K562 (cell line): ENCODE data around the gene GNGT2. TPM values are rescaled to one million over a fixed set of nuclear protein-coding genes. Genes with fewer than 3 reads are reported as not detected.
A peak's percentile ranks its signal among the peaks of the same experiment; 100 is the strongest.

Source experiments
- ATAC-seq: fragments of 200-7000 bp; cut with Tn5 transposase; 3 replicates; pipeline ENCODE4 v1.9.1; 2020; ENCODE audit warnings: moderate library complexity
- BruUV-seq: library from RNA; stranded (reverse); fragments of 400-500 nt; replicated peaks from 2 replicates; lab custom pipeline; 2021; lab: Mats Ljungman, UMichigan
- CTCF ChIA-PET: fragments of 300-600 bp; formaldehyde crosslinking; extraction: SDS; loops from one replicate; lab custom pipeline; 2021; ENCODE audit warnings: low intra/inter-chr PET ratio; lab: Yijun Ruan, JAX
- POLR2A ChIA-PET: fragments of 300-600, 350-650 bp; sonication (Branson Sonifier 250); formaldehyde crosslinking; extraction: SDS; loops from one replicate; lab custom pipeline; 2021; ENCODE audit warnings: antibody characterized with exemption, inconsistent platforms; lab: Yijun Ruan, JAX
- DNase-seq, 4 experiments: peaks; one replicate each; pipeline versions ENCODE4 v3.0.0 to v3.0.0-alpha.2; 2011 to 2018; ENCODE audit warnings: low spot score in 3 of 4, mixed read lengths in 3 of 4; ENCODE audit errors: extremely low read depth in 1 of 4
- FAIRE-seq: peaks from 2 replicates; lab custom pipeline; 2011; peaks lifted over from hg19 to GRCh38; lab: Jason Lieb, UNC
- H2AFZ ChIP-seq: 2 replicates; pipeline ENCODE4 v1.6.0; 2011; ENCODE audit warnings: low read depth, low read length, control low read depth, inconsistent platforms
- H3K27ac ChIP-seq: fragments of 200-600 bp; 3 replicates; pipeline ENCODE4 v1.8.0; 2011; ENCODE audit warnings: low read depth, mild to moderate bottlenecking, control low read depth, inconsistent platforms, low read length, moderate library complexity, mixed read lengths; ENCODE audit errors: extremely low read depth
- H3K27me3 ChIP-seq, 2 experiments: fragments of 300-600 bp in 1 of 2; 2 replicates in 1 of 2; 3 replicates in 1 of 2; pipeline versions ENCODE4 v1.6.0 to v1.8.0; 2011; ENCODE audit warnings: inconsistent platforms in 2 of 2, low read length in 2 of 2, mild to moderate bottlenecking in 1 of 2, mixed read lengths in 1 of 2, moderate library complexity in 1 of 2; ENCODE audit not compliant: control insufficient read depth in 2 of 2, insufficient read depth in 2 of 2
- H3K36me3 ChIP-seq: fragments of 300-600 bp; 3 replicates; pipeline ENCODE4 v1.8.0; 2011; ENCODE audit warnings: mild to moderate bottlenecking, low read length, inconsistent platforms; ENCODE audit not compliant: control insufficient read depth, insufficient read depth
- H3K4me1 ChIP-seq, 2 experiments: fragments of 200-600 bp in 1 of 2; replicated peaks in 1 of 2; 2 replicates in 1 of 2; 3 replicates in 1 of 2; pipeline versions ENCODE4 v1.5.1 to v1.8.0; 2011; ENCODE audit warnings: inconsistent platforms in 2 of 2, low read length in 2 of 2, mild to moderate bottlenecking in 1 of 2, mixed read lengths in 1 of 2, moderate library complexity in 1 of 2; ENCODE audit not compliant: control insufficient read depth in 2 of 2, insufficient read depth in 2 of 2
- H3K4me2 ChIP-seq: 2 replicates; pipeline ENCODE4 v1.6.1; 2011; ENCODE audit warnings: low read length, control low read depth, inconsistent platforms, mixed read lengths; ENCODE audit not compliant: insufficient read depth
- H3K4me3 ChIP-seq: fragments of 200-600 bp; sonication (generic), shearing (Covaris generic); 2 replicates; pipeline ENCODE4 v1.5.1; 2016; ENCODE audit warnings: control low read depth, inconsistent platforms
- H3K79me2 ChIP-seq: fragments of 200-600 bp; 3 replicates; pipeline ENCODE4 v1.8.0; 2011; ENCODE audit warnings: low read length, inconsistent platforms; ENCODE audit not compliant: control insufficient read depth, insufficient read depth
- H3K9ac ChIP-seq, 2 experiments: 2 replicates each; pipeline versions ENCODE4 v1.6.0 to v1.6.1; 2011; ENCODE audit warnings: low read depth in 2 of 2, low read length in 2 of 2, control low read depth in 1 of 2, inconsistent platforms in 1 of 2, mild to moderate bottlenecking in 1 of 2, mixed read lengths in 1 of 2; ENCODE audit not compliant: insufficient read depth in 1 of 2
- H3K9me1 ChIP-seq: one replicate; pipeline ENCODE4 v1.6.0; 2011; ENCODE audit warnings: inconsistent platforms, mild to moderate bottlenecking, low read length, moderate library complexity; ENCODE audit not compliant: control insufficient read depth, insufficient read depth
- H3K9me3 ChIP-seq: replicated peaks from 2 replicates; pipeline ENCODE4 v1.5.1; 2011; ENCODE audit warnings: low read depth, low read length, inconsistent platforms; ENCODE audit not compliant: control insufficient read depth, insufficient read depth
- H4K20me1 ChIP-seq: replicated peaks from 2 replicates; pipeline ENCODE4 v1.6.1; 2011; ENCODE audit warnings: low read length, inconsistent platforms, mixed read lengths; ENCODE audit not compliant: control insufficient read depth, insufficient read depth
- CXXC5 ChIP-seq: fragments of 250-450 bp; sonication (Bioruptor Pico); IDR thresholded peaks from 2 replicates; pipeline ENCODE4 v1.8.0; 2022; ENCODE audit warnings: inconsistent platforms, mild to moderate bottlenecking, moderate library complexity
- DMBX1 ChIP-seq: fragments of 250-450 bp; sonication (Bioruptor Pico); IDR thresholded peaks from 2 replicates; pipeline ENCODE4 v1.8.0; 2022; ENCODE audit warnings: inconsistent platforms, mild to moderate bottlenecking, moderate library complexity, borderline replicate concordance
- E4F1 ChIP-seq: fragments of 250-450 bp; sonication (Bioruptor Pico); IDR thresholded peaks from 2 replicates; pipeline ENCODE4 v1.5.0; 2021; ENCODE audit warnings: mild to moderate bottlenecking, borderline replicate concordance
- NFIX ChIP-seq: fragments of 250-450 bp; sonication (Bioruptor Pico); IDR thresholded peaks from 2 replicates; pipeline ENCODE4 v1.4.0; 2020; ENCODE audit warnings: low read depth, mild to moderate bottlenecking, moderate library complexity
- PKNOX1 ChIP-seq: fragments of 450-650 bp; IDR thresholded peaks from 2 replicates; pipeline ENCODE4 v1.6.1; 2016
- TCF3 ChIP-seq: sonication (generic); formaldehyde crosslinking; IDR thresholded peaks from 2 replicates; pipeline ENCODE4 v1.4.0; 2020; ENCODE audit warnings: mild to moderate bottlenecking, missing genetic modification reagents
- ZBTB40 ChIP-seq, 2 experiments: fragments of 450-650 bp in 1 of 2; sonication (generic) in 1 of 2; formaldehyde crosslinking in 1 of 2; IDR thresholded peaks; 2 replicates each; pipeline versions ENCODE4 v1.7.1 to v1.9.0; 2016 to 2022; ENCODE audit warnings: inconsistent platforms in 1 of 2, mild to moderate bottlenecking in 1 of 2, missing genetic modification reagents in 1 of 2
- ZBTB7A ChIP-seq: IDR thresholded peaks from 2 replicates; pipeline ENCODE4 v1.6.1; 2011; ENCODE audit warnings: low read depth, mild to moderate bottlenecking, low read length, moderate library complexity, borderline replicate concordance; ENCODE audit not compliant: control insufficient read depth
- WGBS: fragments of 100-300 bp; shearing (Covaris generic); methylation state at CpG from one replicate; pipeline ENCODE4 v1.1.6; 2016; ENCODE audit warnings: low coverage, mixed read lengths; ENCODE audit not compliant: insufficient coverage; ENCODE audit errors: missing lambda C conversion rate; 5-methylcytosine and 5-hydroxymethylcytosine counted together
- in situ Hi-C: fragments of 300-500 bp; cut with MboI; formaldehyde crosslinking; loops from 4 replicates; pipeline ENCODE4 v1.15.0; 2018; ENCODE audit warnings: inconsistent platforms, mixed read lengths
- intact Hi-C: fragments of 100-400 bp; cut with micrococcal nuclease; formaldehyde crosslinking; loops from 2 replicates; pipeline ENCODE4 v1.14.2; 2022
- polyA plus RNA-seq, 8 experiments: library from polyadenylated mRNA; depleted of rRNA in 4 of 8; stranded (reverse) in 5 of 8; unstranded in 3 of 8; fragments of >200 nt; fragmentation: Nextera tagmentation in 2 of 8; fragmentation: Illumina TruSeq in 1 of 8; extraction: Ambion mirVana in 2 of 8; extraction: Trizol in 1 of 8; gene quantifications; 2 replicates each; pipeline versions ENCODE4 v1.2.1 to v1.2.3, GENCODE V29; 2011 to 2014; ENCODE audit warnings: inconsistent platforms in 1 of 8, missing spikeins in 1 of 8
- total RNA-seq, 7 experiments: library from RNA; depleted of rRNA in 6 of 7; stranded (reverse); fragments of >200 nt in 6 of 7; fragmentation: Illumina TruSeq in 2 of 7; extraction: Trizol in 2 of 7; gene quantifications; 2 replicates each; pipeline versions ENCODE4 v1.2.1 to v1.2.3, GENCODE V29; 2011 to 2021; ENCODE audit warnings: low replicate concordance in 1 of 7

The GNGT2 gene
- total and polyA plus RNA-seq, 9 of the 15 experiments (the other 6 are each of a cell fraction or from before 2014, with no cell fraction given), result not detected

- Histone ChIP-seq H3K9me1 (no peaks in the 10 kb centered on the region), H3K4me3 (no peak overlapping the region), H3K27ac (no peak overlapping the region), H3K79me2 (no peaks in the 10 kb centered on the region), H3K4me1 (peaks cover 5 to 17% of the 10 kb centered on the region in 2 experiments; a peak in 4 of 5 replicates), H3K27me3 (peaks cover 0 to 9% of the 10 kb centered on the region in 2 experiments; a peak in 2 of 5 replicates), H3K9ac (no peak overlapping the region), H2AFZ (peak overlapping the region; percentile 45; the same call in 1 of the 2 replicates), H3K36me3 (no peaks in the 10 kb centered on the region), H3K4me2 (no peak overlapping the region), H3K9me3 (no peaks in the 10 kb centered on the region), H4K20me1 (no peaks in the 10 kb centered on the region)
- POLR2A ChIA-PET, result interaction anchor here (0.6 to 0.9 kb wide), 2 partner anchors 14 to 216 kb away, joined by 3 read pairs; no protein-coding TSS in a partner anchor
- FAIRE-seq (no peak), ATAC-seq (no peak), DNase-seq (no peak)
- intact Hi-C loops (no loop called here), in situ Hi-C loops (no loop called here)
- CTCF ChIA-PET, result no interaction called here
- no TSS peak for BruUV-seq
- WGBS, result 59% methylated on average over 5 of the region's 5 CpGs
- TF ChIP-seq ZBTB40 (IDR thresholded peaks at IDR 0.05) (no peak), ZBTB40 (CRISPR knock-in tag; IDR thresholded peaks at IDR 0.05) (no peak), ZBTB7A (no peak), PKNOX1 (no peak), DMBX1 (CRISPR knock-in tag) (peak; percentile 35; the same call in 1 of the 2 replicates), TCF3 (no peak), E4F1 (CRISPR knock-in tag) (no peak), CXXC5 (peak; percentile 13; the same call in 1 of the 2 replicates), NFIX (CRISPR knock-in tag) (no peak)
Observed at GRCh38 chr17:49234509-49235080, 24.2 kb upstream of the GNGT2 start.
